Measurements from ENCODE around the gene IL3RA. TPM values are rescaled to one million over a fixed set of nuclear protein-coding genes. Genes with fewer than 3 reads are reported as not detected.

IL3RA gene
- total RNA-seq, 1 experiment from 2014 or later, result 0.49 TPM

GRCh38 chrX:1300449-1300848 lies 36.1 kb upstream of the IL3RA start:
- Histone ChIP-seq H3K9me3 (ENCODE audit: low read depth, low read length, poor library complexity, severe bottlenecking) (peaks cover 8% of the 10 kb centered on the region), H3K27me3 (replicated peaks; ENCODE audit: insufficient read depth, low read depth, low read length, poor library complexity) (no peaks in the 10 kb centered on the region), H3K4me3 (ENCODE audit: low read depth, low read length, poor library complexity, severe bottlenecking) (no peak overlapping the region), H3K36me3 (ENCODE audit: insufficient read depth, low read length, poor library complexity, severe bottlenecking) (no peaks in the 10 kb centered on the region), H3K27ac (ENCODE audit: low read depth, low read length, poor library complexity, severe bottlenecking) (no peak overlapping the region), H3K4me1 (ENCODE audit: insufficient read depth, low read length, poor library complexity, severe bottlenecking) (no peaks in the 10 kb centered on the region)
- DNase-seq (ENCODE audit: low spot score), result no peak
- ChIA-PET CTCF (no interaction called here), POLR2A (ENCODE audit: low non-redundant PET) (no interaction called here)
- BruUV-seq (replicated peaks), result no TSS peak
- TF ChIP-seq EZH2 (IDR thresholded peaks at IDR 0.05; ENCODE audit: borderline replicate concordance, low read depth, low read length, poor library complexity, severe bottlenecking), result no peak
- no peak for TF ChIP-seq CTCF (conservative IDR thresholded peaks at IDR 0.05; ENCODE audit: low read depth, low read length)
- intact Hi-C loops (cut with micrococcal nuclease; ENCODE audit: unreplicated experiment), result no loop called here

DNA sequence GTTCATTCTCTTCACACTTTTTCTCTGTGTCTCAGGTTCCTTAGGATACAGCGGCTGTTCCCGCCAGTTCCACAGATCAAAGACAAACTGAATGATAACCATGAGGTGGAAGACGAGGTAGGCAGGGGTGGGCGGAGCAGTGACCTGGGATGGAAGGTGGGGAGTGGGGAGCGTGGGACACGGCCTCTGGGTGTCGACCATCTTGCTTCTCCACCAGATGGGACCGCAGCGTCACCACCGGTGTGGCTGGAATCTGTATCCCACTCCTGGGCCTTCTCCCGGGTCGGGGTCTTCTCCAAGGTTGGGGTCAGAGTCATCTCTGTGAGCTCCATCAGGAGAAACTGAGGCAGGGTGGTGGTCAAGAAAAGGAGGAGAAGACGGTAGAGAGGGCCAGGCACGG lies 31.2 kb upstream of the IL3RA start:
- ChIA-PET POLR2A (ENCODE audit: low non-redundant PET) (no interaction called here), CTCF (no interaction called here)
- DNase-seq (ENCODE audit: low spot score), result no peak
- Histone ChIP-seq H3K4me1 (ENCODE audit: insufficient read depth, low read length, poor library complexity, severe bottlenecking) (no peaks in the 10 kb centered on the region), H3K27ac (ENCODE audit: low read depth, low read length, poor library complexity, severe bottlenecking) (no peak overlapping the region), H3K36me3 (ENCODE audit: insufficient read depth, low read length, poor library complexity, severe bottlenecking) (no peaks in the 10 kb centered on the region), H3K27me3 (replicated peaks; ENCODE audit: insufficient read depth, low read depth, low read length, poor library complexity) (no peaks in the 10 kb centered on the region), H3K9me3 (ENCODE audit: low read depth, low read length, poor library complexity, severe bottlenecking) (peaks cover 11% of the 10 kb centered on the region), H3K4me3 (ENCODE audit: low read depth, low read length, poor library complexity, severe bottlenecking) (no peak overlapping the region)
- TF ChIP-seq EZH2 (IDR thresholded peaks at IDR 0.05; ENCODE audit: borderline replicate concordance, low read depth, low read length, poor library complexity, severe bottlenecking), result no peak
- TF ChIP-seq CTCF (conservative IDR thresholded peaks at IDR 0.05; ENCODE audit: low read depth, low read length), result no peak
- no TSS peak for BruUV-seq (replicated peaks)
- intact Hi-C loops (cut with micrococcal nuclease; ENCODE audit: unreplicated experiment), result no loop called here

- Histone ChIP-seq H3K9me3 (ENCODE audit: low read depth, low read length, poor library complexity, severe bottlenecking) (peaks cover 11% of the 10 kb centered on the region), H3K4me3 (ENCODE audit: low read depth, low read length, poor library complexity, severe bottlenecking) (no peak overlapping the region), H3K27me3 (replicated peaks; ENCODE audit: insufficient read depth, low read depth, low read length, poor library complexity) (no peaks in the 10 kb centered on the region), H3K27ac (ENCODE audit: low read depth, low read length, poor library complexity, severe bottlenecking) (no peak overlapping the region), H3K4me1 (ENCODE audit: insufficient read depth, low read length, poor library complexity, severe bottlenecking) (no peaks in the 10 kb centered on the region), H3K36me3 (ENCODE audit: insufficient read depth, low read length, poor library complexity, severe bottlenecking) (no peaks in the 10 kb centered on the region)
- ChIA-PET CTCF (no interaction called here), POLR2A (ENCODE audit: low non-redundant PET) (no interaction called here)
- TF ChIP-seq CTCF (conservative IDR thresholded peaks at IDR 0.05; ENCODE audit: low read depth, low read length) (no peak), EZH2 (IDR thresholded peaks at IDR 0.05; ENCODE audit: borderline replicate concordance, low read depth, low read length, poor library complexity, severe bottlenecking) (no peak)
- no TSS peak for BruUV-seq (replicated peaks)
- intact Hi-C loops (cut with micrococcal nuclease; ENCODE audit: unreplicated experiment), result no loop called here
- no peak for DNase-seq (ENCODE audit: low spot score)
Observed at GRCh38 chrX:1306909-1307625, 29.5 kb upstream of the IL3RA start.

Data from A673 (cell line).